ENCODE measurements around the gene MOB1A.

MOB1A gene

GRCh38 chr2:74198461-74199274, 20.0 kb upstream of the MOB1A start, which contains the start of gene MTHFD2:
Gene MTHFD2, plus strand, starts transcription at chr2:74198615. Its CDS starts 27 bp downstream, at chr2:74198642.
- peak within 1 kb of the TSS; percentile 97 for H3K4me3 ChIP-seq (ENCODE audit: low read depth, low read length)
- DNase-seq (ENCODE audit: low read depth): peak; percentile 99
- TF ChIP-seq CTCF (IDR thresholded peaks at IDR 0.05; ENCODE audit: insufficient read depth, low read depth, low read length, missing control alignments): peak; percentile 91

- DNase-seq (ENCODE audit: low read depth): no peak
- no peak for TF ChIP-seq CTCF (IDR thresholded peaks at IDR 0.05; ENCODE audit: insufficient read depth, low read depth, low read length, missing control alignments)
- H3K4me3 ChIP-seq (ENCODE audit: low read depth, low read length): peak overlapping the region; percentile 97
Observed at GRCh38 chr2:74198023-74198460, 19.4 kb upstream of the MOB1A start.

DNA sequence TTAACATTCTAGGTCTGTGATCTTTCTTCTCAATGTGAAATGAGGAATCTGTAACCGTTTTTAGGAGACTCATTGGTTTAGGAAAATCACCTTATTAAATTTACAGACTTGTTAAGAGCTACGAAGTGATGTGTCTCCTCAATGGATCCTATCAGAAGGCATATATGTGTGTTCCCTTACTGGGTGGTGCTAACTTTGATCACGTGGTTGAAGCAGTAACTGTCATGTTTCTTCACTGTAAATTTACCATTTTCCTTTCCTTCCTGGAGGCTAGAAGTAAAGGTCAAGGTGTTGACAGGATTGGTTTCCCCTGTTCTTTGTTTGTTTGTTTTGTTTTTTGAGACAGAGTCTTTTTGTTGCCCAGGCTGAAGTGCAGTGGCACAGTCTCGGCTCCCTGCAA, 18.4 kb upstream of the MOB1A start:
- no peak for TF ChIP-seq CTCF (IDR thresholded peaks at IDR 0.05; ENCODE audit: insufficient read depth, low read depth, low read length, missing control alignments)
- no peak for DNase-seq (ENCODE audit: low read depth)
- no peak overlapping the region for H3K4me3 ChIP-seq (ENCODE audit: low read depth, low read length)

DNA sequence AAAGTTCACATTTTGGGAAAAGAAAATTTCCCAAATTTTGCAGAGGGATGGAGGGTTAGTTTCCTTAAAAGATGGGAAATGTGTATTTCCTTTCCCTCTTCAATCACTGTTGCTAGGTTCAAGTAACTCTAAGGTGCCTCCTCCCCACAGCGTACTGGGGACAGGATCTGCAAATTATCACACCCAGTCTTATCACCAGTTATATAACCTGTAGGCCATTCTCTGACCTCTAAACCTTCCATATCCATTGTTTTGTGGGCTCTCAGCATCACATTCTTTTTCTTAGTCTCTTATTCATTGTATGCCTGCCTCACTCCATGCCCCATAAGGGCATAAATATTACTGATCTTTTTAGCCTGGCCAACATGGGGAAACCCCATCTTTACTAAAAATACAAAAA, 16.1 kb upstream of the MOB1A start:
- H3K4me3 ChIP-seq (ENCODE audit: low read depth, low read length): no peak overlapping the region
- TF ChIP-seq CTCF (IDR thresholded peaks at IDR 0.05; ENCODE audit: insufficient read depth, low read depth, low read length, missing control alignments): no peak
- no peak for DNase-seq (ENCODE audit: low read depth)

DNA sequence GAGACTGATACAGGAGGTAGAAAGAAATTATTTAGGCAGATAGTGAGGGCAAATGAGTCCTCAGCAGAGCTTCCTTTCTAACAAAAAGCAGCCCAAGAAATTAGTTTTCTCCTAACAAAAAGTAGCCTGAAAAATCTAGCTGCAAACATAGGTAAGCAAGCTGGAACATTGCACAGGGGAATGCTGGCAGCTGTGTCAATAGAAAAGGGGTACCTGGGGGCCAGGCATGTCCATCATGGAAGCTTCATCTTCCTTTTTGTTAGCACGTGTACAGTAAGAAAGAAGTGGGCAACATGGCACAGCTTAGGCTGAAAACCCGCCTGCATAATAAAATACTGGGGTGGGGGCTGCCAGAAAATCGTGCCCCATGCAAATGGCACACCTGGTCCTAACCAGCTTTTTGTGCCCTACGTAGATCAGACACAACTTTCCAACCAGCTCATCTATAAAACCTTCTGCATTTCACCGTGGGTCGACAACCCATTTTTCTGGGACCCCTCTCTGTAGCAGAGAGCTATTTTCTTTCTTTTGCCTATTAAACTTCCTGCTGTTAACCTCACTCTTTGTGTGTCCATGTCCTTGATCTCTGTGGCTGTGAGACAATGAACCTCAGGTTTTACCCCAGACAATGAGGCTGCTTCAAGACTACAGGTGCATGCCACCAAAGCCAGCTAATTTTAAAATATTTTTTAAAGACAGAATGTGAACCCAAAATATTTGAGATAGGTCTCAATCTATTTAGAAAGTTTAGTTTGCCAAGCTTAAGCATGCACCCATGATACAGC, 13.1 kb upstream of the MOB1A start:
- DNase-seq (ENCODE audit: low read depth): no peak
- TF ChIP-seq CTCF (IDR thresholded peaks at IDR 0.05; ENCODE audit: insufficient read depth, low read depth, low read length, missing control alignments): no peak
- no peak overlapping the region for H3K4me3 ChIP-seq (ENCODE audit: low read depth, low read length)

GRCh38 chr2:74188696-74189095, 10.0 kb upstream of the MOB1A start:
- no peak for DNase-seq (ENCODE audit: low read depth)
- no peak overlapping the region for H3K4me3 ChIP-seq (ENCODE audit: low read depth, low read length)
- no peak for TF ChIP-seq CTCF (IDR thresholded peaks at IDR 0.05; ENCODE audit: insufficient read depth, low read depth, low read length, missing control alignments)
